Measurements from ENCODE around the gene PRSS38. TPM values are rescaled to one million over a fixed set of nuclear protein-coding genes. Genes with fewer than 3 reads are reported as not detected.

The PRSS38 gene
- total RNA-seq (not detected), polyA plus RNA-seq (ENCODE audit: insufficient read depth, low read depth, low replicate concordance) (not detected)
- long read RNA-seq, donor 1, result 0 reads
- long read RNA-seq, donor 2, result 0 reads
- long read RNA-seq, donor 3, result 0 reads
- long read RNA-seq, donor 4, result 0 reads
- long read RNA-seq, donor 5, result 0 reads
- long read RNA-seq, donor 6, result 0 reads
- long read RNA-seq, donor 7, result 0 reads
- long read RNA-seq, donor 8, result 0 reads
- long read RNA-seq, donor 9, result 0 reads
- long read RNA-seq, donor 10, result 0 reads

- no peak for TF ChIP-seq CTCF (IDR thresholded peaks at IDR 0.05; ENCODE audit: borderline replicate concordance, extremely low read depth, insufficient read depth)
- Histone ChIP-seq H3K9me3 (ENCODE audit: control insufficient read depth in 2 of 3, insufficient read depth in 1 of 3, low read length in 3 of 3) (peaks cover 0 to 2% (median 0%) of the 10 kb centered on the region in 3 donors), H3K4me3 (ENCODE audit: low read length in 3 of 3) (no peak within 1 kb of the TSS), H3K4me1 (ENCODE audit: control insufficient read depth in 2 of 3, insufficient read depth in 2 of 3, low read depth in 1 of 3, low read length in 3 of 3) (no peaks in the 10 kb centered on the region), H3K9ac (ENCODE audit: low read length in 3 of 3) (no peak within 1 kb of the TSS), H3K36me3 (ENCODE audit: control insufficient read depth in 2 of 3, insufficient read depth in 3 of 3, low read length in 3 of 3) (no peaks in the 10 kb centered on the region), H3K27me3 (ENCODE audit: control insufficient read depth, insufficient read depth, low read length) (no peaks in the 10 kb centered on the region), H3K27ac (ENCODE audit: low read depth in 2 of 2, low read length in 2 of 2) (no peak within 1 kb of the TSS)
- intact Hi-C loops (cut with DNase I), result no loop called here
- FAIRE-seq, result no peak
- peak in 1 of 5 donors; percentile 65 for DNase-seq
Observed at GRCh38 chr1:227815468-227816409, at the start of gene PRSS38. PRSS38 (plus strand) TSS chr1:227815675; CDS start chr1:227815717, 42 bp downstream.

DNA sequence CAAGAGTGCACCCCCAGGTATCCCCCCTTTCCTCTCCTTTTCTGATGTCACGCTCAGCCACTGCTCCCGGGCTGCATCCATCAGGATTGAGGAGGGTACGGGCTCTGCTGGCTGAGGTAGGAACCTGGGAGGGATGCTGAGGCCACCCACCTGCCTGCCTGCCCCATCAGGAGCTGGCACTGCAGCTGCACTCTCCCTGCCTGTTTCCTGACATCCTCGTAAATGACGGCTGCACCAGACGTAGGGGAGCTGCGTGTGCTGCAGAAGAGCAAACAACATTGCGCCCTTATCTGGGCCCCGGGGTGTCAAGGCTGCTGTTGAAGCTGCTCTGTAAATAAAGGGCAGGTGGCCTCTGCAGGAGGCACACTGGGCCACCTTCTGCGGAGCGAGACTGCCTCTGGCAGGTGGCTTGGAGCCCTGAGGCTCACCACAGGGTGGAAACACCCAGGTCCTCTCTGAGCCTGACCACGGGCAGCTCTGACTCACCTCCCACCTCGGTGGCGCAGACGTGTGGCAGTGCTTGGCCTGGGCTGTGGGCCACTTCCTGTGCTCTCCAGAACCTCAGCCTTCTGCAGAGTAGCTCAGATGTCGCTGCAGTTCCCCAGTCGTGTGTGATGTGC, 49.4 kb upstream of the PRSS38 start:
- DNase-seq, result peak in 1 of 5 donors; percentile 84
- H3K4me3 ChIP-seq (ENCODE audit: low read length in 3 of 3), result no peak overlapping the region
- FAIRE-seq, result no peak
- intact Hi-C loops (cut with DNase I), result loop anchor here (10.0 kb wide), 1 partner anchor 179 kb away; the partner anchor contains the start of gene WNT9A
- no peak overlapping the region for H3K27ac ChIP-seq (ENCODE audit: low read depth in 2 of 2, low read length in 2 of 2)
- TF ChIP-seq CTCF (IDR thresholded peaks at IDR 0.05; ENCODE audit: borderline replicate concordance, extremely low read depth, insufficient read depth), result no peak
- H3K36me3 ChIP-seq (ENCODE audit: control insufficient read depth in 2 of 3, insufficient read depth in 3 of 3, low read length in 3 of 3), result peaks cover 5 to 24% (median 8%) of the 10 kb centered on the region in 3 donors
- peaks cover 0 to 2% (median 0%) of the 10 kb centered on the region in 3 donors for H3K9me3 ChIP-seq (ENCODE audit: control insufficient read depth in 2 of 3, insufficient read depth in 1 of 3, low read length in 3 of 3)
- H3K9ac ChIP-seq (ENCODE audit: low read length in 3 of 3), result no peak overlapping the region
- peaks cover 0 to 5% (median 0%) of the 10 kb centered on the region in 3 donors for H3K4me1 ChIP-seq (ENCODE audit: control insufficient read depth in 2 of 3, insufficient read depth in 2 of 3, low read depth in 1 of 3, low read length in 3 of 3)
- no peaks in the 10 kb centered on the region for H3K27me3 ChIP-seq (ENCODE audit: control insufficient read depth, insufficient read depth, low read length)

DNA sequence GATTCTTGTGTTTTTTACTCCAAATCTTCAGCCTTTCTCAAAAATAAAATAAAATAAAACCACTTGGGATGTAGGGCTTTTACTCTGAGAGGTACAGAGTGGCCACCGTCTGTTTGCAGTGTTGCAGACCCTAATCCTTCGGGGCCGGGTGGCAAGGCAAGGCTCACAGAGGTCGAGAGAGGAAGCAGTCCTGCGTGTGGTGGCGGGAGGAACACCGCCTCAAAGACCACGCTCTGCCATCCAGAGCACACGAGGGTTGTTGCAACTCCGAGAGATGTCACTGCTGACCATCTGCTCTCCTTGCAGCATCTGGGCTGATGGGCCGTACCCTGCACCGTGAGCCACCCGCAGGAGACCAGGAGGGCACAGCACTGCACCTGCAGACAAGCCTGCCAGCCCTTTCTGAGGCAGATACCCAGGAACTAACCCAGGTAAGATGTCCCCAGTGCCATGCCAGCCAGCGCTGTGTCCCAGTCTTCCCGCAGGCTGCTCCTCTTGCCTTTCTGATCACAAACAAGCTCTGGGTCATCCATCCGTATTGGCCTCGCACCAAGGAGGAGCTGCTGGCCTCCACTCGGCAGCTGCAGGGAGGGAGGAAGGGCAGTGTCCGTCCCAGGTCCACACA, 48.7 kb upstream of the PRSS38 start:
- Histone ChIP-seq H3K9me3 (ENCODE audit: control insufficient read depth in 2 of 3, insufficient read depth in 1 of 3, low read length in 3 of 3) (peaks cover 0 to 2% (median 0%) of the 10 kb centered on the region in 3 donors), H3K9ac (ENCODE audit: low read length in 3 of 3) (no peak overlapping the region), H3K4me3 (ENCODE audit: low read length in 3 of 3) (no peak overlapping the region), H3K4me1 (ENCODE audit: control insufficient read depth in 2 of 3, insufficient read depth in 2 of 3, low read depth in 1 of 3, low read length in 3 of 3) (peaks cover 0 to 5% (median 0%) of the 10 kb centered on the region in 3 donors), H3K27ac (ENCODE audit: low read depth in 2 of 2, low read length in 2 of 2) (no peak overlapping the region), H3K27me3 (ENCODE audit: control insufficient read depth, insufficient read depth, low read length) (no peaks in the 10 kb centered on the region), H3K36me3 (ENCODE audit: control insufficient read depth in 2 of 3, insufficient read depth in 3 of 3, low read length in 3 of 3) (peaks cover 5 to 18% (median 8%) of the 10 kb centered on the region in 3 donors)
- DNase-seq (peak in 1 of 5 donors; percentile 26), FAIRE-seq (no peak)
- TF ChIP-seq CTCF (IDR thresholded peaks at IDR 0.05; ENCODE audit: borderline replicate concordance, extremely low read depth, insufficient read depth), result no peak
- intact Hi-C loops (cut with DNase I), result loop anchor here (10.0 kb wide), 1 partner anchor 178 kb away; the partner anchor contains the start of gene WNT9A
